ENCODE data around the gene SLC18A2.

GRCh38 chr10:117253908-117254307 lies 13.0 kb downstream of the SLC18A2 start:
- TF ChIP-seq, protein P1, sequence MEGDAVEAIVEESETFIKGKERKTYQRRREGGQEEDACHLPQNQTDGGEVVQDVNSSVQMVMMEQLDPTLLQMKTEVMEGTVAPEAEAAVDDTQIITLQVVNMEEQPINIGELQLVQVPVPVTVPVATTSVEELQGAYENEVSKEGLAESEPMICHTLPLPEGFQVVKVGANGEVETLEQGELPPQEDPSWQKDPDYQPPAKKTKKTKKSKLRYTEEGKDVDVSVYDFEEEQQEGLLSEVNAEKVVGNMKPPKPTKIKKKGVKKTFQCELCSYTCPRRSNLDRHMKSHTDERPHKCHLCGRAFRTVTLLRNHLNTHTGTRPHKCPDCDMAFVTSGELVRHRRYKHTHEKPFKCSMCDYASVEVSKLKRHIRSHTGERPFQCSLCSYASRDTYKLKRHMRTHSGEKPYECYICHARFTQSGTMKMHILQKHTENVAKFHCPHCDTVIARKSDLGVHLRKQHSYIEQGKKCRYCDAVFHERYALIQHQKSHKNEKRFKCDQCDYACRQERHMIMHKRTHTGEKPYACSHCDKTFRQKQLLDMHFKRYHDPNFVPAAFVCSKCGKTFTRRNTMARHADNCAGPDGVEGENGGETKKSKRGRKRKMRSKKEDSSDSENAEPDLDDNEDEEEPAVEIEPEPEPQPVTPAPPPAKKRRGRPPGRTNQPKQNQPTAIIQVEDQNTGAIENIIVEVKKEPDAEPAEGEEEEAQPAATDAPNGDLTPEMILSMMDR (IDR thresholded peaks at IDR 0.05): no peak
- TF ChIP-seq POLR2A (IDR thresholded peaks at IDR 0.05): no peak

Data from Peyer's patch (tissue), 4 donors.